Karpas-422 (cell line): Measurements from ENCODE around the gene DNAJB12. TPM values are rescaled to one million over a fixed set of nuclear protein-coding genes. Genes with fewer than 3 reads are reported as not detected.

Experiments used
- DNase-seq: peaks from one replicate; pipeline ENCODE4 v3.0.0-alpha.2; 2015
- H2AFZ ChIP-seq: fragments of 200-600 bp; sonication (generic); 2 replicates; pipeline ENCODE4 v1.6.1; 2014; ENCODE audit warnings: antibody characterized with exemption, low read length, mixed read lengths
- H3K27ac ChIP-seq: fragments of 200-600 bp; sonication (generic); 2 replicates; pipeline ENCODE4 v1.5.1; 2014; ENCODE audit warnings: mild to moderate bottlenecking, low read length, moderate library complexity
- H3K27me3 ChIP-seq: fragments of 200-600 bp; sonication (generic); 2 replicates; pipeline ENCODE4 v1.6.1; 2014; ENCODE audit warnings: low read length, mixed read lengths
- H3K36me3 ChIP-seq: fragments of 200-600 bp; sonication (generic); 2 replicates; pipeline ENCODE4 v1.6.1; 2014; ENCODE audit warnings: low read length, mixed read lengths; ENCODE audit not compliant: insufficient read depth
- H3K4me1 ChIP-seq: fragments of 200-600 bp; sonication (generic); 2 replicates; pipeline ENCODE4 v1.6.1; 2014; ENCODE audit warnings: mild to moderate bottlenecking, low read length, mixed read lengths
- H3K4me2 ChIP-seq: fragments of 200-600 bp; sonication (generic); 2 replicates; pipeline ENCODE4 v1.6.1; 2014; ENCODE audit warnings: low read length, low read depth, mild to moderate bottlenecking; ENCODE audit not compliant: poor library complexity, severe bottlenecking
- H3K4me3 ChIP-seq: fragments of 200-600 bp; sonication (generic); 2 replicates; pipeline ENCODE4 v1.5.1; 2014; ENCODE audit warnings: mild to moderate bottlenecking, antibody characterized with exemption, low read length, mixed read lengths
- H3K79me2 ChIP-seq: fragments of 200-600 bp; sonication (generic); 2 replicates; pipeline ENCODE4 v1.6.1; 2014; ENCODE audit warnings: mild to moderate bottlenecking, low read length, mixed read lengths
- H3K9ac ChIP-seq: fragments of 200-600 bp; sonication (generic); 2 replicates; pipeline ENCODE4 v1.6.0; 2014; ENCODE audit warnings: low read length
- H3K9me2 ChIP-seq: fragments of 200-600 bp; sonication (generic), shearing (Covaris generic); replicated peaks from 2 replicates; pipeline ENCODE4 v1.6.0; 2014; ENCODE audit warnings: mild to moderate bottlenecking, low read length, moderate library complexity; ENCODE audit not compliant: insufficient read depth
- H3K9me3 ChIP-seq: fragments of 300-700, 200-600 bp; sonication (generic); 2 replicates; pipeline ENCODE4 v1.6.1; 2014; ENCODE audit warnings: low read length, mixed read lengths
- H4K20me1 ChIP-seq: fragments of 200-600 bp; sonication (generic); 2 replicates; pipeline ENCODE4 v1.6.1; 2014; ENCODE audit warnings: mild to moderate bottlenecking, antibody characterized with exemption, low read length, low read depth; ENCODE audit not compliant: insufficient read depth
- total RNA-seq: library from RNA; depleted of rRNA; stranded (reverse); fragments of >200 nt; shearing (Covaris generic); gene quantifications from 2 replicates; pipeline ENCODE4 v1.2.3, GENCODE V29; 2014; ENCODE audit warnings: low replicate concordance

The DNAJB12 gene
- total RNA-seq, 1 experiment from 2014 or later: 36.1 TPM

DNA sequence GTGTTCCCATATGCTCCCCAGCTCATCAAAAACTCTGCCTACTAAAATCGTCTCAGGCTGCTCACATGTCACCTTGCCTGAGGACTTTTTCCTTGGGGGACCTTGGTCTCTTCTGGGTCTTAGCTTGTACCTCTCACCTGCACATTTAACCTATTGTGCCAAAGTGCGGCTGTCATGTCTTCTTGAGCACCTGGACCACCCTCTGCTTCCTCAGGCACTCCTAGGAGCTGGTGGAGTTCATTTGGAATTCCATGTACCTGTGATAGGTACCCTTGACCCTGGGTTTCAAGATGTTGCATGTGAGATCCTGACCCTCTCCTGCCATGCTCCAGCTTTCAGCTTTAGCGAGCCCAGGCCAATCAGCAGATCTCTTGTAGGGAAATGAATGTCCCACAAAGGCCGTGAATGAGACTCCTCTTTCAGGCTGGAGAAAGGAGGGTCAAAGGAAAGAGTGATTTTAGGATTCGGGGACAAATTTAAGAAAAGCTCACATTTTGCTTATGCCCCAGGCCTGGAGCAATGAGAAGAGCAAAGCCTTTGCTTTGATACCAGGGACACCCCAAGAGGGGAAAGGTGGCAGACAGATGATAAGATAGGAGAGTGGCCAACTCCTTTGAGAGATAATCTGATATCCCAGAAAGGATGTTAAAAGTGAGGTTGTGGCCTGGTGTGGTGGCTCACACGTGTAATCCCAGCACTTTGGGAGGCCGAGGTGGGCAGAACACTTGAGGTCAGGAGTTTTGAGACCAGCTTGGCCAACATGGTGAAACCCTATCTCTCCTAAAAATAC lies 10.6 kb upstream of the DNAJB12 start:
- Histone ChIP-seq H3K27me3 (no peaks in the 10 kb centered on the region), H4K20me1 (no peaks in the 10 kb centered on the region), H3K4me1 (peaks cover 10% of the 10 kb centered on the region), H3K79me2 (no peaks in the 10 kb centered on the region), H3K9ac (no peak overlapping the region), H3K4me2 (no peak overlapping the region), H3K9me2 (no peaks in the 10 kb centered on the region), H2AFZ (peak overlapping the region; percentile 77; the same call in 1 of the 2 replicates), H3K27ac (no peak overlapping the region), H3K9me3 (no peaks in the 10 kb centered on the region), H3K4me3 (no peak overlapping the region), H3K36me3 (no peaks in the 10 kb centered on the region)
- no peak for DNase-seq

DNA sequence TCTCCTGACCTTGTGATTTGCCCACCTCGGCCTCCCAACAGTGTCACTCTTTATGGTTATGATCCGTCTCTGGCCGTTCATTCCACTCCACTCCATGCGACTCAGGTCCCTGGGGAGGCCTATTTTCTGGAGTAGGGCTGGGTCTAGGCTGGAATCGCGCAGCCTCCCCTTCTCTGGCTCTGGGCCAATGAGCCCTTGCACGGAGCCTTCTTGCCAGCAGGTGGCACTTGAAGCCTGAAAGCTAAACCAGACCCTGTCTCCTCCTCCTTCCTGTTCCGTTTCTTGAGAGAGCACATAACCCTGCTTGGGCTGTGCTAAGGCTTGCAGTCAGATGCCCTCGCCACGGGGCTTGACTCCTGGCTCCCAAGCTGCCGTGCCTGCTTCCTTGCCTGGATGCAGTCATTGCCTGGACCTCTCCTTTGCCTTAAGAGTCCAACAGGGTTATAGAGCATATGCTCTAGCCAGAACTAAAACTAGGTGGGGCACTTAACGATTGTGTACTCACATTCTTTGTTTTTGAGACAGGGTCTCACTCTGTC lies 9.6 kb upstream of the DNAJB12 start:
- Histone ChIP-seq H2AFZ (peak overlapping the region; percentile 77), H3K9ac (peak overlapping the region; percentile 56), H3K27ac (no peak overlapping the region), H3K36me3 (no peaks in the 10 kb centered on the region), H3K4me1 (peaks cover 10% of the 10 kb centered on the region), H3K4me2 (peak overlapping the region; percentile 71), H3K9me3 (no peaks in the 10 kb centered on the region), H3K79me2 (no peaks in the 10 kb centered on the region), H4K20me1 (no peaks in the 10 kb centered on the region), H3K27me3 (no peaks in the 10 kb centered on the region), H3K9me2 (no peaks in the 10 kb centered on the region), H3K4me3 (peak overlapping the region; percentile 52; the same call in 1 of the 2 replicates)
- DNase-seq: peak; percentile 95

DNA sequence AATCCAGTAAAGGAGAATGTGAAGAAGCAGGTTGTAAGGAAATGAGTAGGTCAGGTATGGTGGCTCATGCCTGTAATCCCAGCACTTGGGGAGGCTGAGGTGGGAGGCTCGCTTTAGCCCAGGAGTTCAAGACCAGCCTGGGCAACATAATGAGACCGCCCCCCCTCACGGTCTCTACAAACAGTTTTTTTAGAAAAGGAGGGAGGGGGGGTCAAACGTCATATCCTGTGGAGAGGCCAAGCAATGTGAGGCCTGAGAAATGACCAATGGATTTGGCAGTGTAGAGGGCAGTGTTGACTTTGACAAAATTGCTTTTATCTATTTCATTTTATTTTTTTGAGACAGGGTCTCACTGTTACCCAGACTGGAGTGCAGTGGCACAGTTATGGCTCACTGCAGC lies 2.3 kb upstream of the DNAJB12 start:
- Histone ChIP-seq H3K27me3 (no peaks in the 10 kb centered on the region), H3K79me2 (peaks cover 24% of the 10 kb centered on the region), H2AFZ (no peak overlapping the region), H3K4me1 (peaks cover 21% of the 10 kb centered on the region), H3K9ac (no peak overlapping the region), H3K9me2 (no peaks in the 10 kb centered on the region), H3K9me3 (no peaks in the 10 kb centered on the region), H4K20me1 (peaks cover 12% of the 10 kb centered on the region), H3K36me3 (peaks cover 9% of the 10 kb centered on the region; the same call in 1 of the 2 replicates), H3K4me2 (no peak overlapping the region), H3K4me3 (no peak overlapping the region), H3K27ac (no peak overlapping the region)
- DNase-seq: no peak

DNA sequence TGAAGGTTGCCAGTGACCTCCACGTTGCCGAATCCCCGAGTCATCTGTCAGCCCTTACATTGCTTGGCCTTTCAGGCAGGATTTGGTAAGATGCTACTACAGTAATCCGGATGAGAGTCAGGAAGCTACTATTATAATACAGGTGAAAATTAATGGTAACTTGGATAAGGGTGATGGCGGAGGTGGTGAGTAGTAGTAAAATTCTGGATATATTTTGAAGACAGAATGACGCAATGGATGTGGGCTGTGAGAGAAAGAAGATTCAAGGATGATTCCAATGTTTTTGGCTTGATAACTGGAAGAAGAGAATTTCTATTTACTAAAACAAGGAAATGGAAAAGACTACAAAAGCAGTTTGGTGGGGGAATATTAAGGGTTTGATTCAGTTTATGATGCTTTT lies 1.4 kb upstream of the DNAJB12 start:
- peaks cover 12% of the 10 kb centered on the region for H4K20me1 ChIP-seq
- no peak overlapping the region for H3K4me2 ChIP-seq
- no peaks in the 10 kb centered on the region for H3K9me2 ChIP-seq
- H3K9ac ChIP-seq: no peak overlapping the region
- H3K4me1 ChIP-seq: peaks cover 21% of the 10 kb centered on the region
- H3K36me3 ChIP-seq: peaks cover 9% of the 10 kb centered on the region; the same call in 1 of the 2 replicates
- H3K27me3 ChIP-seq: no peaks in the 10 kb centered on the region
- no peak for DNase-seq
- peaks cover 33% of the 10 kb centered on the region for H3K79me2 ChIP-seq
- H3K4me3 ChIP-seq: no peak overlapping the region
- H3K27ac ChIP-seq: no peak overlapping the region
- H3K9me3 ChIP-seq: no peaks in the 10 kb centered on the region
- no peak overlapping the region for H2AFZ ChIP-seq

DNA sequence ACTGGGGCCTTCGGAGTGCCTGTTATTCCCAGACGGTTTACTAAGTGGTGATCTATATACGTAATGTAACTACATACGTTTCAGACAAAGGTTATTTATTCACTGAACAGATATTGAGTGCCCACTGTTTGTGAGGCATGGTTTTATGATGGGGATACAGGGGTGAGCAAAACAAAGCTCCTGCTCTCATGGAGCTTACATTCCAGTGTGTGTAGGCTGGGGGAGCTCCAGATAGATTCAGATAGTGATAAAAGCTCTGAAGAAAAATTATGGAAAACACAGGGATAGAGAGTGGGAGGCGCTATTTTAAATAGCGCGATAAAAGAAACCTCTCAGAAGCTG lies 466 bp upstream of the DNAJB12 start:
- DNase-seq: no peak
- Histone ChIP-seq H3K9ac (peak overlapping the region; percentile 99), H3K4me3 (peak overlapping the region; percentile 92), H3K27me3 (no peaks in the 10 kb centered on the region), H3K4me1 (peaks cover 21% of the 10 kb centered on the region), H3K4me2 (peak overlapping the region; percentile 95), H3K27ac (no peak overlapping the region), H2AFZ (peak overlapping the region; percentile 84), H3K9me3 (no peaks in the 10 kb centered on the region), H3K36me3 (peaks cover 9% of the 10 kb centered on the region; the same call in 1 of the 2 replicates), H3K79me2 (peaks cover 42% of the 10 kb centered on the region), H3K9me2 (no peaks in the 10 kb centered on the region), H4K20me1 (peaks cover 12% of the 10 kb centered on the region)

DNA sequence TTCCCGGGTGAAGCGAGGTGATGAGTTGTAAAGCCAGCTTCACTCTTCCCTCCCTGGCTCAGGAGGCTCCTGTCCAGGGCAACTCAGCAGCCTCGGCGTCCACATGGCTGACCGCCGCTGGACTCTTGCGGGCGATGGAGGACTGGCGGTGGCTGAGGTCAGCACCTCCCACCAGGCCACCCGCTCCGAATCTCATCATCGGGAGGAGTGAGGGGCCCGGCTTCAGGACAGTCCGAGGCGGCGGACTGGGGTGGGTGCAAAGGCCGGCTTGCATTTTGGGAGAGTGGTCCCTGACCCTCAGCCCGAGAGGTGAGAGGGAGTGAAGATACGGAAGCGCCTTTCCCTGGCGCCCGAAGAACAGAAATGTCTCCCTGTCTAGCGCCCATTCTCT lies 759 bp downstream of the DNAJB12 start:
- Histone ChIP-seq H3K27me3 (no peaks in the 10 kb centered on the region), H3K9ac (peak overlapping the region; percentile 99), H3K27ac (peak overlapping the region; percentile 90), H3K4me1 (peaks cover 21% of the 10 kb centered on the region), H3K9me3 (no peaks in the 10 kb centered on the region), H3K4me2 (peak overlapping the region; percentile 95), H4K20me1 (peaks cover 12% of the 10 kb centered on the region), H3K4me3 (peak overlapping the region; percentile 92), H3K9me2 (no peaks in the 10 kb centered on the region), H3K79me2 (peaks cover 54% of the 10 kb centered on the region), H3K36me3 (peaks cover 9% of the 10 kb centered on the region; the same call in 1 of the 2 replicates), H2AFZ (no peak overlapping the region)
- DNase-seq: no peak

DNA sequence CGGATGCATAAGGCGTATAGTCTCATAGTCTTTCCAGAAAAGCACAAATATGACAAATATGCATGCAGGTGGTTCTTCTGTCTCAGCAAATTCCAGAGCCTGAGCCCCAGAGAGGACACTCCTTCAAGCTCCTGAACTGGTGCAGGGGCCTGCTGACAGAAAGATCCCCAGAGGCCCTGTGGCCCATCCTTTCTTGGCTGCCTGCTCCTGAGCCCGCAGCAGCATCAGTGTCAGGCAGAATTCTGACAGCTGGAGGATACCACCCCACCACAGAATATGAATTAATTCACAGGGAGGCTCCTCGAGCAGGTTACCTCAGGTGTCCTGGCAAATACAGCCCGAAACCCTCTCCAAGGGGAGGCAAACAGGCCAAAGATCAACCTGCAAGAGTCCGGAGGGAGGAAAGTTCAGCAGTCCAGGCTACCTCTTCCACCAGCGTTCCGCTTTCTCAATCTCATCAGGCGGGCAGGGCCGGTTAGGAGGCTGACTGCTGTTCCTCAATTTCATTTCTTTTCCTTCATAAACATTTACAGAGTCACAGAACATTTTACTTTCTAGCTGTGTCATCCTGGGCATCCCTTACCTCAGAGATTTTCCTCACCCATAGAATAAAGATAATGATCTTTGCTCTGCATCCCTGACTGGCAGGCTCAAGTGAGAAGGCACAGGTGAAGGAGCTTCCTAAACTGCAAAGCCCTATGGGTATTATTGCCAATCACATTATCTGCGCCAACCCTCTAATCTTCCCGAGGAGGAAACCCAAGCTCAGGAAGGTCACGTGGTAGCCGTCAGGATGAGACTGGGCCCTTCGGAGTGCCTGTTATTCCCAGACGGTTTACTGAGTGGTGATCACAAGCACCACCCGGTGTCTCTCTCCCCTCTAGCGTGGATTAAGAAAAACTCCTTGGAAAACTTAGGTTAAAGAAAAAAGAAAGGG lies 1.4 kb downstream of the DNAJB12 start:
- no peak for DNase-seq
- no peak overlapping the region for H2AFZ ChIP-seq
- H3K9me2 ChIP-seq: no peaks in the 10 kb centered on the region
- no peaks in the 10 kb centered on the region for H3K27me3 ChIP-seq
- peak overlapping the region; percentile 92 for H3K4me3 ChIP-seq
- peaks cover 12% of the 10 kb centered on the region for H4K20me1 ChIP-seq
- peaks cover 21% of the 10 kb centered on the region for H3K4me1 ChIP-seq
- peak overlapping the region; percentile 95 for H3K4me2 ChIP-seq
- peak overlapping the region; percentile 90; the same call in 1 of the 2 replicates for H3K27ac ChIP-seq
- no peaks in the 10 kb centered on the region for H3K9me3 ChIP-seq
- peak overlapping the region; percentile 99 for H3K9ac ChIP-seq
- peaks cover 15% of the 10 kb centered on the region for H3K36me3 ChIP-seq
- H3K79me2 ChIP-seq: peaks cover 60% of the 10 kb centered on the region

DNA sequence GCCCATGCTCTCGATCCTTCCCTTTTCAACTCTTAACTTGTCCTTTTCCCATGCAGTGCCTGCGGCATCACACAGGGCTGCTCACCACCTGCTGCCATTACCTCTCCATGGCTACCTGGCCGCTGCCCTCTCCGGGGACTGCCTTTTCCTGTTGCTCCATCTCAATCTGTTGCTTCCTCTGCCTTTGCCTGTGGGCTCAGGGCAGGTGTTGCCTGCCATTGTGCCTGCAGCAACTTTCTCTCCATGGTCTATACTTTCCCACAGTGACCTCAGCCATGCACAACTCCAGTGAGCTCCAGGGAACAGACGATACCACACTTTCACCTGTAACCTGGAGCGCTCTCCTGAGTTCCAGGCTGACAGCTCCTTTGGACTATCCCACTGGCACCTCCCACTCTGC lies 3.2 kb downstream of the DNAJB12 start:
- H3K4me1 ChIP-seq: peaks cover 21% of the 10 kb centered on the region
- no peaks in the 10 kb centered on the region for H3K9me3 ChIP-seq
- no peak overlapping the region for H3K4me3 ChIP-seq
- no peak for DNase-seq
- H3K27me3 ChIP-seq: no peaks in the 10 kb centered on the region
- peaks cover 16% of the 10 kb centered on the region for H3K36me3 ChIP-seq
- no peak overlapping the region for H2AFZ ChIP-seq
- H3K27ac ChIP-seq: no peak overlapping the region
- peaks cover 72% of the 10 kb centered on the region for H3K79me2 ChIP-seq
- H3K4me2 ChIP-seq: no peak overlapping the region
- peaks cover 12% of the 10 kb centered on the region for H4K20me1 ChIP-seq
- no peaks in the 10 kb centered on the region for H3K9me2 ChIP-seq
- H3K9ac ChIP-seq: no peak overlapping the region
